Measurements from ENCODE around the gene MRPS18C. TPM values are rescaled to one million over a fixed set of nuclear protein-coding genes. Genes with fewer than 3 reads are reported as not detected.
"Not testable (repeated sequence)": the region's sequence is repeated elsewhere in the genome, so short reads cannot be mapped to it uniquely, and the experiment has no call there.

MRPS18C gene
- total and polyA plus RNA-seq, 12 donors: 17.2 to 112 (median 49.9) TPM

GRCh38 chr4:83509156-83509585 lies 53.3 kb downstream of the MRPS18C start:
- H3K27me3 ChIP-seq; H3K4me1 ChIP-seq (replicated peaks in 1 of 2); H3K9me3 ChIP-seq (replicated peaks in 1 of 3); H3K4me3 ChIP-seq; H3K27ac ChIP-seq; H3K36me3 ChIP-seq (replicated peaks in 1 of 2): not testable (repeated sequence)
- DNase-seq: peak; percentile 62 to 82 (median 70)
- peak; percentile 77 to 95 (median 87) for TF ChIP-seq CTCF (IDR thresholded peaks at IDR 0.05)
- WGBS, 4 donors: 54 to 66% (median 65%) methylated on average over 3 of the region's 3 CpGs
- intact Hi-C loops (cut with DNase I): loop anchor here (5.0 kb wide), 2 partner anchors 128 to 133 kb away; no protein-coding TSS in a partner anchor

- no peak for DNase-seq
- Histone ChIP-seq H3K9me3 (replicated peaks in 1 of 3) (no peaks in the 10 kb centered on the region), H3K4me1 (replicated peaks in 1 of 2) (no peaks in the 10 kb centered on the region), H3K4me3 (no peak overlapping the region), H3K36me3 (replicated peaks in 1 of 2) (no peaks in the 10 kb centered on the region), H3K27ac (no peak overlapping the region), H3K27me3 (no peaks in the 10 kb centered on the region)
- WGBS, 4 donors: 73 to 100% (median 93%) methylated on average over 3 to 4 of the region's 4 CpGs
- TF ChIP-seq CTCF (IDR thresholded peaks at IDR 0.05): no peak
- TF ChIP-seq POLR2A (IDR thresholded peaks at IDR 0.05): no peak
- intact Hi-C loops (cut with DNase I): no loop called here
Observed at GRCh38 chr4:83510442-83510841, 54.6 kb downstream of the MRPS18C start.

Other genes with a start within 250 kb of the MRPS18C start
- 10 to 100 TPM; 25.3 to 73.9 (median 32.4) TPM for gene COQ2, start 171.3 kb upstream of the MRPS18C start, total RNA-seq
- 10 to 100 TPM; 10.5 to 35.0 (median 19.4) TPM for gene COQ2, start 171.3 kb upstream of the MRPS18C start, polyA plus RNA-seq
- 10 to 100 TPM in 1 of 9 donors, 1 to 10 TPM in 7, under 1 TPM in 1; 0.44 to 12.3 (median 7.1) TPM for gene HPSE, start 121.2 kb upstream of the MRPS18C start, total RNA-seq
- 1 to 10 TPM in 2 of 3 donors, under 1 TPM in 1; 0.64 to 2.6 (median 2.0) TPM for gene HPSE, start 121.2 kb upstream of the MRPS18C start, polyA plus RNA-seq
- 10 to 100 TPM; 21.1 to 80.0 (median 38.9) TPM for gene HELQ, start 235 bp upstream of the MRPS18C start, total RNA-seq
- gene HELQ, start 235 bp upstream of the MRPS18C start, polyA plus RNA-seq: 10 to 100 TPM; 12.1 to 34.9 (median 16.2) TPM
- 10 to 100 TPM in 5 of 9 donors, 1 to 10 TPM in 4; 4.7 to 18.7 (median 10.1) TPM for gene ABRAXAS1, start 29.0 kb downstream of the MRPS18C start, total RNA-seq
- gene ABRAXAS1, start 29.0 kb downstream of the MRPS18C start, polyA plus RNA-seq: 1 to 10 TPM; 3.2 to 8.4 (median 4.2) TPM
- 10 to 100 TPM in 1 of 9 donors, 1 to 10 TPM in 4, under 1 TPM in 4; 0.12 to 15.4 (median 1.2) TPM for gene GPAT3, start 80.0 kb downstream of the MRPS18C start, total RNA-seq
- gene GPAT3, start 80.0 kb downstream of the MRPS18C start, polyA plus RNA-seq: 1 to 10 TPM in 1 of 3 donors, under 1 TPM in 2; 0.64 to 4.6 (median 0.75) TPM